Inflammatory macrophage (primary cell): ENCODE results near the gene GAR1.
"Not testable (repeated sequence)": the region's sequence is repeated elsewhere in the genome, so short reads cannot be mapped to it uniquely, and the experiment has no call there.

Experiments used
- DNase-seq, 2 donors: peaks; one replicate each; pipeline ENCODE4 v3.0.0-alpha.2; 2020 to 2022

GAR1 gene

DNA sequence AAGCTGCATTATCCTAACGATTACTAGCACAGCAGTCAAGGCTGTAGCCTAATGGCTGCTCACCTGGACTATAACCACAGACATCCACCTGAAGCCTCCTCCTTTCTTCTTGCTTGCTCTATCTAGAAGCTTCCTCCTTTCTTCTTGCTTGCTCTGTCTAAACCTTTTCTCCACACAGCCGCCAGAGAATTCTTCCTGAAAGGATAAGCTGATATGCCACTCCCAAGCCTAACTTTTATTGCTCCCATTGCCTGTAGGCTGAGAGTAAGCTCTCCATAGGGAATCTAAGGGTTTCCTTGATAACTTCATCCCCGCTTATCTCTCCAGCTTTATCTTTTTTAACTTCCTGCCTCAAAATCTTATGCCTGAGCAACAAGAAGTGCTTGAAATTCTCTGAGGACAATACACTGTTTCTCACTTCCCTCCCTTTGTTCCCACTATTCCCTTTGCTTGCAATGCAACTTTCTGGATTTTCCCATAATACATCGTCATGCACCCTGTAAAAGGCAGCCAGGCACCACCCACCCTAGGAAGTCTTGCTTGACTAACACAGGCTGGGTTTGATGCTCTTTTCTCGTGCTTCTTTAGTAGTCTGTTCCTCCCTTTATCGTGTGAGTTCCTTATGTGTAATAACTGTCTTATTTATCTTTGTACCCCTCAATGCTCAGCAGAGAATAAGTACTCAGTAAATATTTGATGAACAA, 31.0 kb downstream of the GAR1 start:
- no peak for DNase-seq

DNA sequence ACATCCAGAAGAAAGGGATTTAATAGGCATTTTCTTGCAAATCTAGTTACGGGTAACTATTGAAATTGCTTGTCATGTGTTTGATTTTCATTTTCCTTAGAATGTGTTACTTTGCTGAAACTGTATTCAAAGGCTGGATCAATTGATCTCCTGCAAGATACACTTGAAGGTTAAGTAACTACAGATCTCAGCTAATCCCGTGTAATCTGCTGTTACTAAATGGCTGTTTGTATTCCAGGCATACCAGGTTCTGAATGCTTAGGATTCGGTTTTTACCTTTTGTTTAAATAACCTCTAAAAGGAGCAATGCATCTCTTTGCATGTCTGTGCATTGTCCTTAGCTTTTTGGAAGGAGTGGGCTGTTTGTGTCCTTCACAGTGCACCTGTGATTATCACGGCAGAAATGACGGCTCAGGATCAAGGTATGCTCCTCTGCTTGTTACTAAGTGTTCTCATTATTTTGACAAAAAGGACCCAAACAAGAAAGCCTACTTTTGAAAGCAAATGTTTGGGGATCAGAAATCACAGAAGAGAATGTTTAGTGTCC, 32.4 kb downstream of the GAR1 start, which contains the start of gene LRIT3:
Gene LRIT3, plus strand, starts transcription at position 212 of the 547 bp plus-strand sequence. Its CDS starts 95 bp downstream, at position 307.
- no peak for DNase-seq

DNA sequence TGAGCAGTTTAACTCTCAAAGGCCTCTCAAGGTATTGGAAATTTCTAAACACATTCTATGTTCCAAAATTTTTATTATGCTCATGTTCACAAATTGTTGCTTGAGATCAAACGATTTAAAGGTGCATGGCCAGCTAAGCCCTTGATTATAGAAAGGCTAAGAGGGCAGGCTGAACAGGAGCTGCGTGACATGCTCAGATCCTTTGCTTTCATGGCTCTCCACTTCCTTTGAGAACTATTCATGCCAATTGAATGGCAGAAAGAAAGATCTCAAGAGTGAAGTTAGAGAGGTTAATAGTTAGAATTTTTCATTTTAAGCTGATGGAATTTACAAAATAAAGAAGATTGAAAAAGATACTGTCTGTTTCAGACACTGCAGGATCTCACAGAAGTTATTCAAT, 32.9 kb downstream of the GAR1 start:
- DNase-seq: no peak

DNA sequence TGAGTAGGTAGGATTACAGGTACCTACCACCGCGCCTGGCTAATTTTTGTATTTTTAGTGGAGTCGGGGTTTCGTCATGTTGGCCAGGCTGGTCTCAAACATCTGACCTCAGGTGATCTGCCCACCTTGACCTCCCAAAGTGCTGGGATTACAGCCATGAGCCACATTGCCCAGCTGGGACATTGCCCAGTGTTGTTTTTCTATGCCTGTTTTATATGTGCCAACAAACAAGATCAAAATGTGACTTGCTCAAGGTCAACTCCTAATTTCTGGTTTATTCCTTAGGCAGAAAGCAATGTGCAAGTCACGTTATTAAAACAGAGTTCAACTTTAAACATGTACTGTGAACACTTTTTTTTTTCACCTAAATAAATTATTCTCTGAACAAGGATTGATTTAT, 35.0 kb downstream of the GAR1 start:
- no peak for DNase-seq

DNA sequence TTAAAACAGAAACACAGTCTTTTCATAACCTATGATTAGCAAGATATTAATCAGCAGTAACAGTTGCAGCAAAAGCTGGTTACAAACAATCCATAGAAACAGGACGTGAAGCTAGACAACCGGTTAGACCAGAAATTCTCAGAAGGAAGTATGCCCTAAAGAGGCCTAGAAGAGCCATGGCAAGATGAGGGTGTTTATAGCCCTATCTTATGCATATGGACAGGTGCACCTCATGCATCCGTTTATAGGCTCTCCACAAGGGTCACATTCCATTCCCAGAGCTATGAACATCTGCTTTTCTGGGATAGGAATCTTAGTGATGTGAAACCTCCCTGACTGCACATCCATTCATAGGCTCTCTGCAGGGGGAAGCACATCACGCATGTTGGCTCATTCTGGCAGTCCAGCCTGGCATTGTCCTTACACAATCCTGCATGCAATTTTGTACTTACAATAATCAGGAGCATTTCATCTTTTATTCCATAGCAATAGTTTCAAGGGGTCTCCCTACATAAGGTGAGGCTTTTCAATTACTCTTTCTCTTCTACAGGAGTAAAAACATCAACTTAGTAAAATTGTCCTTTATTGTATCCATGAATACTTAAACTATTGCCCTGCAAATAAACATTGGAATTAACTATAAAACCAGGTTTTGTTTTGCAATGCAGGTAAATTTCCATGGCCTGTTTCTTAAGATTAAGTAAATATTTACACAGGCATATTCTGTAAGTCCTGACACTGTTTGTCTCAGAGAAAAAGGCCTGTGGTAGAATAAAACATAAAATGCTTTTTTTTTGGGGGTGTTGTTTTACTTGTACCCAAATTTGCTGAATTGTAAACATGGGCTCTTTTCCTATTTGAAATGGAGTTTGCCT, 44.1 kb downstream of the GAR1 start:
- DNase-seq: not testable (repeated sequence)

DNA sequence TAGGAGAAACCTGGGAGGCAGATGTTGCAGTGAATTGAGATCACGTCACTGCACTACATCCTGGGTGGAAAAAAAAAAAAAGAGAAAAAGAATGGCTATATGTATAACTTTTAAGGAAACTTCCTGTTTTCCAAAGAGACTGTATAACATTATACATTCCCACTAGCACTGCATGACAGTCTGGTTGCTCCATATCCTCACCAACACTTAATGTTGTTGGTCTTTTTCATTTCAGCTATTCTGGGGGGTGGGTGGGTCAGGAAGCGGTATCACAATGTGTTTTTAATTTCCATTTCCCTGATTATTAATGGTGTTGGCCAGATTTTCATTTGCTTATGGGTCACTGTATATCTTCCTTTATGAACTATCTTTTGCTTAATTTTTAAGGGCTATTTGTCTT, 45.7 kb downstream of the GAR1 start:
- no peak for DNase-seq

DNA sequence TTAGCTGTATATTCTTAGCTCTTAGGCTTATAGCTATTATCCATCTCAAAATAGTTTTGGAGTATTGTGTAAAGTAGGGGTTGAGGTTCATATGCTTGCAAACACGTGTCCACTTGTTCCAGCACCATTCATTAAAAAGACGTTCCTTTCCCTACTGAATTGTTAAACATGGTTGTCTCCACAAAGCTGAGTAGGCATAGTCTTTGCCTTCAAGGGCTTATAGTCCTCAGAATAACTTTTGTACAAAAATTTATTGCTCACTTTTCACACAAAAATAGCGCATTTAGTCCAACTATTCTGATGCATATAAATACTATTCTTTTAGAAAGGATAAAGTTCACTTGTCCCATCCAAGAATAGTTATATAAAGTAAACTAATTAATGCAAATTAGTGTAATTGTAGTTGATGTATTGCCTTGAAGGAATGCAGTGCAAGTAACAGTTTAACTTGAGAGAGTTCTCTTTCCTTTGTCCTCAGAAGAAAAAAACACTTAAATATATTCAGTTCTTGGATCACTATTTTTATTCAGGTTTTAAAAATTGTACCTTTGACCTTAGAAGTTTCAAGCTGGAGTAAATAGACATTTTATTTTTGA, 46.5 kb downstream of the GAR1 start:
- DNase-seq: no peak

DNA sequence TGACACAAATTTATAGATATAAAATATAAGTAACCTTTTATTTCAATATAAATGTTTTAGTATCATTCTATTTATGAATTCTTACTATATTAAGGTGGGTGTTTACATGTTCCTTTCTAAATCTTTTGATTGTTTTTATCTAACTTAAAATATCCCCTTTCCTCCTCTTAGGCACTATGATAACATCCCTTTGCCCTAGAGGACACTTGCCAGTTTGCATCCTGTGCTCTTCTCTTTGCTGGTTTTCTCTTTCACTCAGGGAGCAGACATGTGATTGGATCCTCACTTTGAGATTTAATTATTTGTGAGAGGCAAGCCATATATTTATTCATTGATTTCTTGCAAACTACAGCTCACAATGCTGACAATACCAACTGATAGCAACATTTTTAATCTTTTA, 48.6 kb downstream of the GAR1 start:
- no peak for DNase-seq

DNA sequence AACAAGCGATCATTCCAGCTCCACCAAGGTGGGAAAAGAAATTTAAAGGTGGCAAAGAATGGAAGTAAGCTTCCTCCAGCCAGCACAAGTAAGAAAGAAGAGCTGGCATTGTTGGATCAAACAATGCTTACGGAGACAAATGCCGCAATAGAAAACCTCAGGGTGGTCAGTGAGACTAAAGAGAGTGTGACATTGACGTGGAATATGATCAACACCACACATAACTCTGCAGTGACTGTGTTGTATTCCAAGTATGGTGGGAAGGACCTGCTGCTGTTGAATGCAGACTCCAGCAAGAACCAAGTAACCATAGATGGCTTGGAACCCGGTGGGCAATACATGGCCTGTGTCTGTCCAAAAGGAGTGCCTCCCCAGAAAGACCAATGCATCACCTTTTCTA, 54.5 kb downstream of the GAR1 start:
- DNase-seq: no peak

DNA sequence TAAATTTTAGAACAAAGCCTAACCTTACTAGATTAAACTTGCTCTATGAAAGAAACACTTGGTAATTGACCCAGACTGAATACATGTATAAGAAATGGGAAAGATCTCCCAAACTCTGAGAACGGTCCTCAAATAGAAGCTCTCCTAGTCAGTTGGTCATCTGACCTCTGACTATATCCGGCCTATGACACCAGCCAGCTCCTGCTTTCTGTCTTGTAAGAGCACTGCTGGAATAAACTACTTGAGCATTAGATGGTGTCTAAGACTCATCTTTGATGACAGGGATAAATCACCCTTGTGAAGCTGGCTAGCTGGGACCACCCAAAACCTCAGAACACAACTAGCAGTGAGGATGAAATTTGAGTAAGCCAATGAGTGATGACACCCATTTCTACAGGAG, 56.5 kb downstream of the GAR1 start:
- DNase-seq: no peak

DNA sequence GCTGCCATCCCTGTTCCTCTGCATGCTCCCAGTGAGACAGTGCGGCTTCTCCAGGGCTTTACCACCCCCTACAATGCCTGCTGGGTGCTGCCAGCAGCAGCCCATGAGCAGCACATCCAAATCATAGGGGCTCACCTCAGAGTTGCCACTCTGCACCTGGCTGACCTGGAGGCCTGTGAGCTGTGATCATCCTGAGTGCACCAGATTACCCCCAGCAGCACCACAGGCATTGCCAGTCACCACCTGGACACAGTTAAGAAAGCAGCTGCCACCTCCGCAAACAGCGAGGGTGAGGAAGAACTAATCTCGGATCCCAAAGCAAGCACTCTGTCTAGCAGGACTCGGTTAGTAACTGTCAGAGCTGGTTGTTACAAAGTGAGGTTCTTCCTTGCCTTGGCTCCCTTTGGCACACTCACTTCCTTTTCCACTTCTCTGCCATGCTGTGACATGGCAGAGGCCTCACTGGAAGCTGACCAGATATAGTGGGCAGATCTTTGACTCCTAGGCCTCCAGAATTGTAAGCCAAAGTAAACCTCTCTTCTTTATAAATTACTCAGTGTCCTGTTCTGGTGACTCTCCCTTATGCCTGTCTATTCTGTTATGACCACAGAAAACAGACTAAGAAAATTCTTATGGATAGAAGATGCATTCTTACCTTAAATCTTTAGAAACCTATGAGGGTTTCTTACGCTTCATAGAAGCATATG, 57.5 kb downstream of the GAR1 start:
- no peak for DNase-seq

DNA sequence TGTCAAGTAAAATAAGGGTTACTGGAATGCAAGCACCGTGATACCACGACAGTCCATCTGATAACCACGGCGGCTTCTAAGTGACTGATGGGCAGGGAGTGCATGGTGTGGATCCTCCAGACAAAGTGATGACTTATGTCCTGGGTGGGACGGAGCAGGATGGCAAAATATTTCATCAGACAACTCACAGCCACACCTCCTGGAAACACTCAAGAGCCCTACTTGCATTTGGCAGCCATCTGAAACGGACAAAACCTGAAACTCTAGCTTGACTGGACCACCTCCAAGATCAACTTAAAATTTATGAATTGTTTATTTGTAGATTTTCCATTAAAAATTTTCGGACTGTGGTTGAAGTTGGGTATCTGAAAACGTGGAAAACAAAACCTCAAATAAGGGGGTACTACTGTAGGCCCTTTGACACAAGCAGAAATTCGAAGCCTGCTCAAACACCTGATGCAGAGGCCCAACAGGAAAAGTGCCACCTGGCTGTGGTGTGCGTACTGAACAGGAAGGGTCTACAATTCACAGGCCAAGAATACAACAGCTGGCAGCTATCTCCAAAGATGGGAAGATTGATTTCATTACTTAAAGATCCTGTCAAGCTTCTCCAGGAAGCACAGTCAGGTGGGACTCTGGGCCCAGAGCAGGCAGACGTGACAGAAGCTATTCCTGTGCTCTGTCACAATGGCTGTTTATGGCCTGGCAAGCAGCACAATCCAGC, 58.4 kb downstream of the GAR1 start:
- DNase-seq: no peak
